Measurements from ENCODE around the gene ELP2. TPM values are rescaled to one million over a fixed set of nuclear protein-coding genes. Genes with fewer than 3 reads are reported as not detected.
"Not testable (repeated sequence)": the region's sequence is repeated elsewhere in the genome, so short reads cannot be mapped to it uniquely, and the experiment has no call there.

The ELP2 gene
- total RNA-seq, 2 donors from 2014 or later = 78.3 to 95.8 TPM

GRCh38 chr18:36160959-36161371, 31.3 kb downstream of the ELP2 start:
- H3K4me3 Mint-ChIP-seq = peak overlapping the region; percentile 25
- peak overlapping the region; percentile 83 for H3K27ac Mint-ChIP-seq
- peaks cover 100% of the 10 kb centered on the region for H3K36me3 Mint-ChIP-seq (ENCODE audit: low read depth)
- peak; percentile 86 for ATAC-seq (replicated peaks)
- H3K4me1 Mint-ChIP-seq = peaks cover 36% of the 10 kb centered on the region
- no peaks in the 10 kb centered on the region for H3K27me3 Mint-ChIP-seq
- no peaks in the 10 kb centered on the region for H3K9me3 Mint-ChIP-seq

GRCh38 chr18:36162981-36163380, 33.3 kb downstream of the ELP2 start:
- Mint-ChIP-seq H3K4me3 (no peak overlapping the region), H3K27me3 (no peaks in the 10 kb centered on the region), H3K27ac (no peak overlapping the region), H3K36me3 (ENCODE audit: low read depth) (peaks cover 100% of the 10 kb centered on the region), H3K4me1 (peaks cover 23% of the 10 kb centered on the region), H3K9me3 (no peaks in the 10 kb centered on the region)
- no peak for ATAC-seq (replicated peaks)

GRCh38 chr18:36167692-36168218, 38.1 kb downstream of the ELP2 start:
- peak overlapping the region; percentile 76 for H3K27ac Mint-ChIP-seq
- no peaks in the 10 kb centered on the region for H3K4me1 Mint-ChIP-seq

GRCh38 chr18:36168296-36168695, 38.6 kb downstream of the ELP2 start:
- H3K27me3 Mint-ChIP-seq; H3K4me1 Mint-ChIP-seq; ATAC-seq (replicated peaks); H3K4me3 Mint-ChIP-seq; H3K9me3 Mint-ChIP-seq: not testable (repeated sequence)
- peak overlapping the region; percentile 76 for H3K27ac Mint-ChIP-seq
- peaks cover 100% of the 10 kb centered on the region for H3K36me3 Mint-ChIP-seq (ENCODE audit: low read depth)

More at GRCh38 chr18:36167692-36168218, 38.1 kb downstream of the ELP2 start:
- ATAC-seq (replicated peaks) = no peak
- Mint-ChIP-seq H3K36me3 (ENCODE audit: low read depth) (peaks cover 100% of the 10 kb centered on the region), H3K4me3 (no peak overlapping the region), H3K27me3 (no peaks in the 10 kb centered on the region), H3K9me3 (no peaks in the 10 kb centered on the region)

GRCh38 chr18:36169938-36170337, 40.2 kb downstream of the ELP2 start:
- Mint-ChIP-seq H3K4me3 (no peak overlapping the region), H3K9me3 (no peaks in the 10 kb centered on the region), H3K27me3 (no peaks in the 10 kb centered on the region), H3K27ac (no peak overlapping the region), H3K36me3 (ENCODE audit: low read depth) (peaks cover 99% of the 10 kb centered on the region), H3K4me1 (no peaks in the 10 kb centered on the region)
- ATAC-seq (replicated peaks) = no peak

- peak overlapping the region; percentile 48 for H3K27ac Mint-ChIP-seq
- no peaks in the 10 kb centered on the region for H3K4me1 Mint-ChIP-seq
- peaks cover 78% of the 10 kb centered on the region for H3K36me3 Mint-ChIP-seq (ENCODE audit: low read depth)
Observed at GRCh38 chr18:36175481-36175880, 45.8 kb downstream of the ELP2 start.

GRCh38 chr18:36176177-36176584, 46.5 kb downstream of the ELP2 start:
- H3K27ac Mint-ChIP-seq = no peak overlapping the region
- peak; percentile 18 for ATAC-seq (replicated peaks)
- no peaks in the 10 kb centered on the region for H3K9me3 Mint-ChIP-seq
- H3K27me3 Mint-ChIP-seq = no peaks in the 10 kb centered on the region
- no peak overlapping the region for H3K4me3 Mint-ChIP-seq
- H3K36me3 Mint-ChIP-seq (ENCODE audit: low read depth) = peaks cover 71% of the 10 kb centered on the region
- no peaks in the 10 kb centered on the region for H3K4me1 Mint-ChIP-seq

More at GRCh38 chr18:36175481-36175880, 45.8 kb downstream of the ELP2 start:
- Mint-ChIP-seq H3K27me3 (no peaks in the 10 kb centered on the region), H3K4me3 (no peak overlapping the region), H3K9me3 (no peaks in the 10 kb centered on the region)
- ATAC-seq (replicated peaks) = no peak

- Mint-ChIP-seq H3K27ac (no peak overlapping the region), H3K27me3 (no peaks in the 10 kb centered on the region), H3K9me3 (no peaks in the 10 kb centered on the region), H3K4me3 (no peak overlapping the region), H3K4me1 (no peaks in the 10 kb centered on the region), H3K36me3 (ENCODE audit: low read depth) (peaks cover 66% of the 10 kb centered on the region)
- ATAC-seq (replicated peaks) = peak; percentile 28
Observed at GRCh38 chr18:36176711-36177110, 47.0 kb downstream of the ELP2 start.

- no peak for ATAC-seq (replicated peaks)
- no peak overlapping the region for H3K4me3 Mint-ChIP-seq
- no peaks in the 10 kb centered on the region for H3K4me1 Mint-ChIP-seq
- no peaks in the 10 kb centered on the region for H3K27me3 Mint-ChIP-seq
- peak overlapping the region; percentile 53 for H3K27ac Mint-ChIP-seq
- peaks cover 54% of the 10 kb centered on the region for H3K36me3 Mint-ChIP-seq (ENCODE audit: low read depth)
- H3K9me3 Mint-ChIP-seq = no peaks in the 10 kb centered on the region
Observed at GRCh38 chr18:36177913-36178312, 48.2 kb downstream of the ELP2 start.

- Mint-ChIP-seq H3K36me3 (ENCODE audit: low read depth) (peaks cover 36% of the 10 kb centered on the region), H3K4me3 (no peak overlapping the region), H3K9me3 (no peaks in the 10 kb centered on the region), H3K27me3 (no peaks in the 10 kb centered on the region), H3K4me1 (no peaks in the 10 kb centered on the region), H3K27ac (peak overlapping the region; percentile 37)
- peak; percentile 31 for ATAC-seq (replicated peaks)
Observed at GRCh38 chr18:36179562-36180355, 50.1 kb downstream of the ELP2 start.

- Mint-ChIP-seq H3K27me3 (no peaks in the 10 kb centered on the region), H3K9me3 (no peaks in the 10 kb centered on the region), H3K4me3 (no peak overlapping the region)
Observed at GRCh38 chr18:36181441-36181840, 51.7 kb downstream of the ELP2 start.

GRCh38 chr18:36181898-36182506, 52.3 kb downstream of the ELP2 start:
- peaks cover 14% of the 10 kb centered on the region for H3K36me3 Mint-ChIP-seq (ENCODE audit: low read depth)
- no peaks in the 10 kb centered on the region for H3K4me1 Mint-ChIP-seq
- H3K27ac Mint-ChIP-seq = no peak overlapping the region
- no peaks in the 10 kb centered on the region for H3K27me3 Mint-ChIP-seq
- ATAC-seq (replicated peaks) = no peak
- H3K4me3 Mint-ChIP-seq = no peak overlapping the region
- no peaks in the 10 kb centered on the region for H3K9me3 Mint-ChIP-seq

More at GRCh38 chr18:36181441-36181840, 51.7 kb downstream of the ELP2 start:
- H3K36me3 Mint-ChIP-seq (ENCODE audit: low read depth) = peaks cover 19% of the 10 kb centered on the region
- no peak for ATAC-seq (replicated peaks)
- no peak overlapping the region for H3K27ac Mint-ChIP-seq
- H3K4me1 Mint-ChIP-seq = no peaks in the 10 kb centered on the region

- no peaks in the 10 kb centered on the region for H3K9me3 Mint-ChIP-seq
- H3K4me1 Mint-ChIP-seq = no peaks in the 10 kb centered on the region
- no peak overlapping the region for H3K4me3 Mint-ChIP-seq
- H3K27me3 Mint-ChIP-seq = no peaks in the 10 kb centered on the region
- no peak for ATAC-seq (replicated peaks)
- no peak overlapping the region for H3K27ac Mint-ChIP-seq
- peaks cover 7% of the 10 kb centered on the region for H3K36me3 Mint-ChIP-seq (ENCODE audit: low read depth)
Observed at GRCh38 chr18:36183033-36183432, 53.3 kb downstream of the ELP2 start.

GRCh38 chr18:36183987-36184386, 54.3 kb downstream of the ELP2 start:
- Mint-ChIP-seq H3K4me3 (no peak overlapping the region), H3K4me1 (no peaks in the 10 kb centered on the region), H3K9me3 (no peaks in the 10 kb centered on the region), H3K27ac (no peak overlapping the region), H3K27me3 (peaks cover 9% of the 10 kb centered on the region), H3K36me3 (ENCODE audit: low read depth) (no peaks in the 10 kb centered on the region)
- no peak for ATAC-seq (replicated peaks)

GRCh38 chr18:36185157-36185556, 55.5 kb downstream of the ELP2 start:
- Mint-ChIP-seq H3K9me3 (no peaks in the 10 kb centered on the region), H3K36me3 (ENCODE audit: low read depth) (no peaks in the 10 kb centered on the region), H3K4me3 (no peak overlapping the region), H3K4me1 (no peaks in the 10 kb centered on the region), H3K27me3 (peaks cover 16% of the 10 kb centered on the region), H3K27ac (no peak overlapping the region)
- ATAC-seq (replicated peaks) = no peak
